ENCODE data around the gene IARS2. TPM values are rescaled to one million over a fixed set of nuclear protein-coding genes. Genes with fewer than 3 reads are reported as not detected.

IARS2 gene
- total and polyA plus RNA-seq, 2 donors (not counting 3 experiments of a cell fraction or from before 2014, with no cell fraction given), result 15.5 to 62.8 TPM

- BruUV-seq (replicated peaks), result no TSS peak
- Histone ChIP-seq H3K36me3 (ENCODE audit: control insufficient read depth in 2 of 2, extremely low read depth in 1 of 2, insufficient read depth in 2 of 2, low read length in 2 of 2) (peaks cover 3 to 8% of the 10 kb centered on the region in 2 experiments), H3K4me3 (replicated peaks in 1 of 3; ENCODE audit: insufficient read depth in 1 of 3, low read depth in 1 of 3, low read length in 3 of 3) (no peak overlapping the region), H3K79me2 (ENCODE audit: control insufficient read depth, insufficient read depth, low read length) (no peaks in the 10 kb centered on the region), H4K20me1 (replicated peaks; ENCODE audit: control insufficient read depth, extremely low read depth, insufficient read depth, low read length) (no peaks in the 10 kb centered on the region), H3K4me2 (ENCODE audit: insufficient read depth, low read length) (no peak overlapping the region), H3K27me3 (ENCODE audit: control insufficient read depth in 2 of 2, insufficient read depth in 2 of 2, low read length in 2 of 2) (no peaks in the 10 kb centered on the region), H3K9me1 (replicated peaks; ENCODE audit: control insufficient read depth, extremely low read depth, insufficient read depth, low read length) (no peaks in the 10 kb centered on the region), H3K9me3 (replicated peaks; ENCODE audit: control insufficient read depth, insufficient read depth, low read length) (no peaks in the 10 kb centered on the region), H2AFZ (ENCODE audit: low read depth, low read length) (no peak overlapping the region), H3K27ac (ENCODE audit: insufficient read depth, low read depth, low read length) (no peak overlapping the region), H3K4me1 (ENCODE audit: control insufficient read depth, extremely low read depth, insufficient read depth, low read length) (no peaks in the 10 kb centered on the region), H3K9ac (replicated peaks; ENCODE audit: extremely low read depth, insufficient read depth, low read length) (no peak overlapping the region)
- ChIA-PET POLR2A (no interaction called here), CTCF (interaction anchor here (1.1 to 2.1 kb wide), 4 partner anchors 12 to 40 kb away, joined by 3 to 5 read pairs (median 4); no protein-coding TSS in a partner anchor)
- FAIRE-seq, result no peak
- intact Hi-C loops (cut with micrococcal nuclease) (loop anchor here (5.0 kb wide), 1 partner anchor 812 kb away; no protein-coding TSS in a partner anchor), dilution Hi-C loops (cut with MboI; ENCODE audit: extremely low pct_ligation_motif_present, low sequenced_read_pairs) (no loop called here)
- no peak for DNase-seq (ENCODE audit: low read depth, low spot score)
- TF ChIP-seq POLR2AphosphoS5 (IDR thresholded peaks at IDR 0.05; ENCODE audit: insufficient read depth, low read depth, low read length) (no peak), FOS (IDR thresholded peaks at IDR 0.05; ENCODE audit: borderline replicate concordance, insufficient read depth, low read length) (no peak), GATA2 (IDR thresholded peaks at IDR 0.05; ENCODE audit: insufficient read depth, insufficient read length, low read depth, low read length) (no peak), CTCF (IDR thresholded peaks at IDR 0.05; ENCODE audit: extremely low read depth in 1 of 2, insufficient read depth in 1 of 2, low read depth in 1 of 2, low read length in 2 of 2) (no peak), EZH2 (IDR thresholded peaks at IDR 0.05; ENCODE audit: borderline replicate concordance, low read depth, low read length, severe bottlenecking) (no peak), JUN (IDR thresholded peaks at IDR 0.05; ENCODE audit: borderline replicate concordance, insufficient read depth, insufficient read length, low read depth) (no peak), MYC (IDR thresholded peaks at IDR 0.05; ENCODE audit: low read depth, low read length) (no peak), MAX (IDR thresholded peaks at IDR 0.05; ENCODE audit: insufficient read depth, insufficient read length) (no peak), POLR2A (IDR thresholded peaks at IDR 0.05; ENCODE audit: low read depth, low read length) (no peak)
Observed at GRCh38 chr1:220149742-220150141, 55.8 kb downstream of the IARS2 start.

All from endothelial cell of umbilical vein (primary cell).